GM19023 (cell line): ENCODE results near the gene LRRC4.

Source experiments
- ATAC-seq: cut with Tn5 transposase; IDR thresholded peaks from one replicate; pipeline ENCODE4 v1.9.1; 2021; ENCODE audit warnings: mild to moderate bottlenecking, moderate library complexity; ENCODE audit not compliant: unreplicated experiment

The LRRC4 gene

DNA sequence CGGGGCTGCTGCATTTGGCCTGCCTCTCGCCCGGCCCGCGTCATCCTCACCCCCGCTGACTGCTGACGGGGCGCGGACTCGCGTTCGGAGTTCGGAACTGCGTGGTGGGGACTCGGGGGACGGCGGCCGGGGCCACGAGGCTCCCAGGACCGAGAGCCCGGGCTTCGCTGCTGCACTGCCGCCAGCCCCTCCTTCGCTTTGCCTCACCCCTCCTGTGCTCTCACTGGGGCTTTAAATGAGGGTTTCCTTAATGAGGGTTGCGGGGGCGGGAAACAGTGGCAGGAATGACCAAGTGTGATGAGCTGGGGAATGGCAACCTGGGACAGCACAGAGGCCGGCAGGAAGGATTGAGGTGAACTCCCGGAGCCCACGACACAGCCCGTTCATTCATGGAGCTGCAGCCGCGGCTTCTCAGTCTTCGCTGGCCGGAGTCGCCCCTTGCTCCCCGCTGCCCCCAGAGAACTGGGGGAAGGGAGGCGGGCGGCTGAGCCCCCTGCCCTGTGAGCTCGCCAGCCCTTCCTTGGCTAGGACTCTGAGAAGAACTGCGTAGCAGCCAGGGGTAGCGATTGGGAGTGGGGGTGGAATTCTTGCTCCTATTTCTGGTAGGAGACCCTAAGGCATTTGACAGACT, 1.5 kb upstream of the LRRC4 start:
- ATAC-seq = no peak

DNA sequence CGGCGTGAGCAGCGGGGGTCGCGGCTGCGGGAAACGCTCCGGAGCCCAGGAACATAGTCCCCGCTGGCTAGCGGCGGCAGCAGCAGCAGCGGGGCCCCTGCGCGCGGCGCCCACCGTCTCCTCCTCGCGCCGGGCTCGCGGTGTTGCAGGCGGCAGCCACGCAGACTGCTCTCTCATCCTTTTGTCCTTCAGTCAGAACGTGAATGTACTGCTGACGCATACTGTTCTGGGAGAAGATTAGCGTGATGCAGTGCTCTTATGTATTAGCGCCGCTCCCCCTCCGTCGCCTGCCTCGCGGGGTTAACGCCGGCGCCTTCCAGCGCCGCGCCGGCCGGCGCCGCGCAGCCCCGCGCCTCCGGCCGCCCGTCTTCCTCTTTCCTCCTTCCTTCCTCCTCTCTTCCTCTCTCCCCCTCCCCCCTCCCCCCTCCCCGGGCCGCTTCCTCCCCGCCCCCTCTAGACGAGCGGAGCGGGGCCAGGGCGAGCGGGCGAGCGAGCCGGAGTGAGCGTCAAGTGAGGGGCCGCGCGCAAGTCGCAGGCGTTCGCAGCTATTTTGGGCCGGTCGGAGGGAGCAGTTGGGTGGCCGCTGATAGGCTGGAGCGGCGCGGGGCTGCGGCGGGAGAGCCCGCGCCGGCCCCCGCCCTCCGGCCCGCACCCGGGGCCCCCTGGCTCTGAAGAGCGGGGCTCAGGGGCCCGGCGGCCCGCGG, 816 bp upstream of the LRRC4 start:
- peak; percentile 54 for ATAC-seq

DNA sequence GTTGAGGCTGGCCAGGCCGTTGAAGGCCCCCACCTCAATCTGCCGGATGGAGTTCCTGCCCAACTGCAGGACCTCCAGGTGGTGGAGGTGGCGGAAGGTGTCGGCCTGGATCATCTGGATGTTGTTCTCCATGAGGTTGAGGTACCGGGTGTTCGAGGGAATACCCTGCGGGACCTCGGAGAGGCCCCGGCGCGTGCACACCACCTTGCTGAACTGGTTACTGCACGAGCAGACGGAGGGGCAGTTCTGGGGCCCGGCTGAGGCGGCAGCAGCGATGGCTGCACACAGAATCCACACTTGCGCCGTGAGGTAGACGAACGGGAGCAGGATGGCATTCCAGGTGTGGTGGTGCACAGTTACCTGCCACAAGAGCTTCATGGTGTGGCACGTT, 979 bp downstream of the LRRC4 start:
- no peak for ATAC-seq

DNA sequence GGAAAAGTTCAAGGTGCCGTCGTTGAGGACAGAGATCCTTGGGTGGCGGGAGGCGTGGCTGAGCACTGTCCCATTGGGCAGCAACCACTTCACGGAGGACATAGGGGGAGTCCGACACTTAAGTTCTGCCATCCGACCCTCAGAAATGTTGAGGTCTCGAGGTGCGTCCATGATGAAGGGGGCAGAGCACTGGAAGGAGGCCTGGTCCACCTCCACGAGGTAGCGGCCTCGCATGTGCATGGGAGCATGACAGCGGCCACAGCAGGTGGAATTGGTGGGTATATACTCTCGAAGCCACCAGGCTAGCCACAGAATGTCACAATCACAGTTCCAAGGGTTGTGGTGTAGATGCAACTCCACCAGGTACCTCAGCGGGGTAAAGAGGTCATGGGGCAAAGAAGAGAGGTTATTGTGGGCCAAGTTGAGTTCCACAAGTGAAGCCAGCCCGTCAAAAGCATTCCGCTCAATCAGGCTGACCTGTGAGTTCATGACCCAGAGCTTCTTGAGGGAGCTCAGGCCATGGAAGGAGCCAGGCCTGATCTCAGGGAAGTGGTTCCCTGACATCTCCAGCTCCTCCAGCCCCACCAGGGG, 1.7 kb downstream of the LRRC4 start:
- ATAC-seq = no peak

DNA sequence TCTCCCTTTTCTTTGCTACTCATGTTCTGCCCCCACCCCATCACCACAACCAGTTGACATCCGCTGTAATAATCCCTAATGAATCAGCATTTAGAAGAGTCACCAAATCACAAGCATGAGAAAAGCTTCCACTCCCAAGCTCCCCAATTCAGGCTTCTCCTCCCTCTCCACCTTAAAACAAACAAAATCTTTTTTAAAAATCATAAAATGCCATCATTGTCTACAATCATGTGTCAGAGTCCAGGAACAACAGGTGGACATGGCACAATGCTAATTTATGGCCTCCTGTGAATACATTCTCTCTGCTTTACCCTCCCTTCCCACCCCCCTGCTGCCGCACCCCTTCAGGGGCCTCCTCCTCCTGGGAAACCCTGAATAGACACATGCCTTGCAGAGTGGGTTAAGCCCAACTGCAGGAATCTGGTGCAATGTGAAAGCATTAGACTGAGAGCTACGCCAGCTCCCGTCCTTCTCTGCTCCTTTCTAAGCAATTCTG, 3.7 kb downstream of the LRRC4 start:
- no peak for ATAC-seq

DNA sequence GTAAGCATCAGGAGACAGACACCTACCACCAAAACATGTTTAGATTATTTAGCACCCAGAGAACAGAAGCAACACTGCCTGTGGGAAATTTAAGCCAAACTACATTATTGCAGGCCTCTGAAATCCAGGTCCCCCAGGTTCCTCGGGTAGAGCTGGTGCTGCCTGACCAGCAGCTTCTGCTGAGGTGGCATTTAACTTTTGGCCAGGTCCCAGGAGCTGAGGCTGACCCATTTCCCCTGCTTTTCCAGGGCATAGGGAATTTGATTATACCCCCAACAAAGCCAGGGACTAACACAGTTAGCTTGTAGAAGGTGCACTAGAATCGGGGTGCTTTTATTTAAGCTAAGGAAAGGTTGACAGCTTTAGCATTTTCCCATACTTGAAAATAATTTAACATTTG, 4.7 kb downstream of the LRRC4 start:
- no peak for ATAC-seq

DNA sequence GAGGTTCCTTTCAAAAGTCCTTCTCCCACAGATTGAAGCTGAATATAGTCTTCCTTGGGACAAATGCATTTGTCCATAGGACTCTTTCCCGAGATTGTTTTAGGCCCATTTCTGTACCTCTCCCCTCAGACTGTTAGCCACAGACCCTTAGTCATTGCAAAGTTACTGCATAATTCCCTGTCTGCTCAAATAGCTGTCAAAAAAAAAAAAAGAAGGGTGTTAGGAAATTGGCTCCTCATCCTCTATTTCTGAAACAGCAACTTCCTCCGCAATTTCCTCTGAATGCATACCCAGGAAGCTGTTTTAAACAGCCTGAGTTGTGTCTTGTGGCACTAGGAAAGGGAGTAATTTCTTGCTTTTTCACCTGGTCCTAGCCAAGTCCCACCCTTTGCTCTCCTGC, 5.4 kb downstream of the LRRC4 start:
- ATAC-seq = no peak

DNA sequence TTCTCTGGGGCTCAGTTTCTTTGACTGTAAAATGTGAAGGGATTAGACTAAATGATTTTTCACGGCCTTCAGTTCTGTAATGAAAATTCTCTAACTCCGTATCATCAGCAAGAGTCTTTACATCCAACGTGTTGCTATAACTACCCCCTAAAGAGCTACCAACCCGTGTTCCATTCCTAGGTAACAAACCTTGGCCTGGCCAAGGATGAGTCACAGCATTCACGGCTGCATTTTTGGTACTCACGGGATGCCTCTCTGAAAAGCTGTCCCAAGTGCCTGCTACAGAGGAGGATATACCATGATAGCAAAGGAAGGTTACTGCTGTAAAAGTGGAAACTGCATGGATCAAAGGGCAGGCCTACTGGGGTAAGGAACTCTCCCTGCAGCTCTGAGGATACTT, 5.9 kb downstream of the LRRC4 start:
- no peak for ATAC-seq

DNA sequence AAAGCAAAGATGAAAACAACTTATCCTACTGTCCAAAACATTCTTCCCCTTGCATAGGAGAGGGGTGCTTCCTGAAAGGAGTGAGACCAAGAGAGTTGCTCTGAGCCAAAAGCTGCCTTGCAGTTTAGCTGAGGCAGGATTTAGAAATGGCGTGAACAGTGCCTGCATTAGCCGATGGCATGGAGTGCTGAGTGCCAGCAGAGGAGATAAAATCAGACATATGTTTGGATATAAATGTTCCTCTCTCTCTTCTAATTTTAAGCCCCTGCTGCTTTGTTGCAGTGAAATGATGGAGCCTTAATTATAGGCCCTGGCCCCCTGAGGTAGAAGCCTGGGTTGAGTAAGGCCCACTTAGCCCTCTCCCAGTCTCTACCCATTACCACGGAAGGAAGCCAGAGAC, 7.1 kb downstream of the LRRC4 start:
- no peak for ATAC-seq

DNA sequence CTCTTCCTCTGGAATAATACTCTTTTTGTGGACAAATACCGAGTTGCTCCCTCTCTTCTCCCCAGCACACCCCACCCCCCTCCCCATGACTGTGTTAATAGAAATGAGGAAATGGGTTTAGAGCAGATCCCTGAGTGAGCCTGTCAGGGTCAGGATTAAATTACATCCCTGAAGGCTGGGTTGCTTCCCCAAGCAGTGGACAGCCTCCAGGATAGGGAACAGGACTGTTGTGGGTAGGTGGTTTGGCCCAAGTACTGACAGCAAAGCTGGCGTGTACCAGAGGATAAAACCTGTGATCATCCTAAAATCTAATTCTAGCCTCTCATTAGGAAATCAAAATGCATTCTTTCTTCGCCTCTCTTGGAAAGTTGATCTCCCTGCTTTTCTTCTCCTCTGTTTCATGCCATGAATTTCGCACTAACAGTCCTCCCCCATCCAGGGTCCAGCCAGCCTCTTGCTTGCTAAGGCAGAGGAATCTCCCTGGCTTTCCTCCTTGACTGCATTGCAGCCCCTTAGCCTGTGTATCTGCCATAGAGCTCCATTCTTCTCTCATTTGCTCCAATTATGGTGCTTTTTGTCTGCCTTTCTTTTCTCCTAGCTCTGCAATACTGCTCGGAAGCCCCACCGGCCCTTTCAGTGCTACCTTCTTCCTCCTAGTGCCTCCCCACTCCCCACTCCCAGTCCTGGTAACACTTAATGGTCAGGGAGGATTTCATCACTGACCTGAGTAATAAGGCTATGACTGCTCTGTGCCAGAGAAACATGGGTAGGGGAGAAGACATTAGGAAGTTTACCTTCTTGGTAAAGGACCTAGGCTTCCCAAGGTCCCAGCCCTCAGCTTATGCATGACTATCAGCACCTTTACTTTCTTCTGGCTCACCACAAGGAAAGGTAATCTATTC, 8.4 kb downstream of the LRRC4 start:
- ATAC-seq = no peak

DNA sequence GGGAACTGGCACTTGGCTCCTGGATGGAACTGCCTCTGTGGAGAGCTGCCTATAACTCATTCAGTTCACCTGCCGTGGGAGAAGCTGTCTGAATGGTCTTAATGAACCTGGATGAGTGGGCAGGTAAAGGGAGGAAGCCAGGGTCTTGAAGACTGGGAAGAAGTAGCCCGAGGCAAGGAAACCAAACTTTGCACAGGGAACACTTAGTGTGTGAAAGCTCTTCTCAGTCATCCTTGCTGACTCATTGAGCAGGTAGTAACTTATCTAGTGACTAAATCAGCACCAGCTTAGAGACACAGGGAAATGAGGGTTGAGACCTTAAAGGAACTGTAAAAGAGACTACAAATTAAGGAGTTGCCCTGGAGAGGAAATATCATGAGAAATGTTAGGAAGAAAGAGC, 9.9 kb downstream of the LRRC4 start:
- no peak for ATAC-seq

DNA sequence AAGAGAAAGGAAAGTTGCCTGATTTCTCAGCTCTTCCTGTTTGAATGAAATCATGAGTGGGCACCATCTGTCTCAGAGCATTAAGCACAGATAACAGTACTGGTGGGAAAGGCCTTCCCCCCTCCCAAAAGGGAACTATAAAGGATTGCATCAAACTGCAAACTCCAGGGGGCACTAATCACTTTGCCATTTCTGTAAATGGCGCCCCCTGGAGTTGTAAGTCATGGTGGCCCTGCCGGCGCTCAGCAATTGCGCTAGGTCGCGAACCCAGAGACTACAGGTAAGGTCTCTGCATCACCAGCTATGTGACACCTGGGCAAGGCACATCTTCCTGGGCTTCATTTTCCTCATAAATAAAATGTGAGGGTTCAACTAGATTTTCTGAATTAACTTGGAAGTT, 11.1 kb downstream of the LRRC4 start:
- no peak for ATAC-seq

DNA sequence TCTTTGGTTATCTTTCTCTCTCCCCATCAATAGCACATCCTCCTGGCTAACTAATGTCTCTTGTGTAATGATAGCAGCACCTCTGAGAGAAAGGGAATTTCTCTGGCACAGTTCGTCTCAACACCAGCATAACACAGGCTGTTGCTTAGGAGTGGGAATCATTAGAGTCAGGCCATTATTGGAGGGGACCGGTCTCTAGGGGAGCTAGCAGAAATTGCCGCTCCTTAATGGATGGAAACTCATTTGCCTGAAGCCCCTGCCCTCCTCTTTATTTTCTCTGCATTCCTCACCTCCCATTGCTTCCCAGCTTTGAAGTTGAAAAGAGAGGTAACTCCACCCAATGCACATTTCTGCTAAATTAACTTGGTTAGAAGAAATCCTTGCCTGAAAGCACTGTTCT, 11.9 kb downstream of the LRRC4 start:
- no peak for ATAC-seq

DNA sequence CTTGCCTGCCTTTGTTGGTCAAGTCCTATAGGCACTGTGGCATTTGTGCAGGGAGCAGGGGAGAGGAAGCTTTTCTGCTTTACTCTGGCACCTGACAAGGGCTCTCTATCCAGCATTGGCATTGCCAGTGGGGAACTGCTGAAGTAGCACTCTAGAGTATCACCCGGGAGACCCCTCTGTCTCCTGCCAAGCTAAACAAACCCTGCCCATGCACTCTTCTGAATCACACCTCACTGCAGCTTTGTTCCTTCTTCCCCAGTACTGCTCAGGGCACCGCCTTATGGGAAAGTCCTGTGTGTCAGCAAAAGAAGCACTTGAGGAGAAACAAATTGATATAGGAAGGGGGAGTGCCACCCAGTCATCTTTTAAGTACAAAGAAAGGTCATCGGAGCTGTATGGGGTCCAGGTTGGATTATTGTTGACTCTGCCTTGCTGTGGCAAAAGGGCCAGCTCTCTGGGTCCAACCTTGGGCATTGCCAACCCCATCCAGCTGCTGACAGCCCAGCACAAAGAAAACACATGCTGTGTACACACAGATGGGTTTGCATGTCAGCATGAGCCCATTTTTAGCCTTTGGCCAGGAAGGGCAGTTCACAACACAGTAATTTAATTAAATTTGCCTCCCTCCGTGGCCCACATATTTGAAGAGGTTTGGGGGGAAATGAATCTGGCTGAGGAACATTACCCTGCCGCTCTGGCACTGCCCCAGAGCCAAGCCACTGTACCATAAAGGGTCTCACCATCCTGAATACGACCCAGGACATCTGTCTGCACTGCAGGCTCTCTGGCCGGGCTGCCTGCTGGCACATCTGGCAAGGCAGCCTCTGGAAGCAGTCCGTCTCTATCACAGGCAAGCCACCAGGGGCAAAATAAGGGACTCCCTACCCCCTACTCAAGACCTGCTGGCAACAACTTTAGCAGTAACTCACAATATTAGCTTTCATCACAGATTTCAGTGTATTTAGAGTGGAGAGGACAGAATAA, 13.1 kb downstream of the LRRC4 start:
- ATAC-seq = no peak

DNA sequence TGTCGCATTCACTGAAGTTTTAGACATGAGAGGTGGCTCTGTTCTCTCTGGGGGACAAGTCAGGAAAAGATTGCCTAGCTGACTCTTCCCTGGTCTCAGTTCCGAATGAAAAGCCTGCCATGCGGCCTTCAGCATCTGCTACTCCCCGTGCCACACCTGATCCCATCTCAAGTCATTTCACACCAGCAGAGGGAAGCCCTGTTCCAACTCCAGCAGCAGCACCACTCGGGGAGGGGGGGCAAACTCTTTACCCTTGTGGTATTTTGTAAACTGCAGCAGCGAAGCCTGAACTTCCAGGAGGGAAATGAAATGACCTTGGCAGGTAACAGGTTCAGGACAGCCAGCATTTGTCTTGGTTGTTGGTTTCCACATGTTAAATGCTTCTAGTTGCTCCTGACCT, 13.8 kb downstream of the LRRC4 start:
- no peak for ATAC-seq

DNA sequence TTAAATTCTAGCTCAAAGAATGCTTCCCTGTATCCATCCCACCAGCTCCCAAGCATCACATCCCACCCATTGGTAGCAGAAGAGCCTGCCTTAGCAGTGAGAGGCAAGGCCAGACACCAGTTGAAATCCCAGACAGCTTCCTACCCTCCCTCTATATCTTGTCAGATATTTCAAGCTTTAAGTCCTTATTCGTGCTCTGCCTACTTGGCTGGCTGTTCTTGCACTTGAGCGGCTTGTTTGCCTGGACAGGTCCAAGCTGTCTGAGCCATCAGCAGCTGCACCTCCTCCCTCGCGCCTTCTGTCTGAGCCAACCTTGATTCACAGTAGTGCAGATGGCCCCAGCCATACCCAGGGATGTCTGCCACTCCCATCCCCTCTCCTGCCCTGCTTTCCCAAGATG, 16.4 kb downstream of the LRRC4 start:
- no peak for ATAC-seq

DNA sequence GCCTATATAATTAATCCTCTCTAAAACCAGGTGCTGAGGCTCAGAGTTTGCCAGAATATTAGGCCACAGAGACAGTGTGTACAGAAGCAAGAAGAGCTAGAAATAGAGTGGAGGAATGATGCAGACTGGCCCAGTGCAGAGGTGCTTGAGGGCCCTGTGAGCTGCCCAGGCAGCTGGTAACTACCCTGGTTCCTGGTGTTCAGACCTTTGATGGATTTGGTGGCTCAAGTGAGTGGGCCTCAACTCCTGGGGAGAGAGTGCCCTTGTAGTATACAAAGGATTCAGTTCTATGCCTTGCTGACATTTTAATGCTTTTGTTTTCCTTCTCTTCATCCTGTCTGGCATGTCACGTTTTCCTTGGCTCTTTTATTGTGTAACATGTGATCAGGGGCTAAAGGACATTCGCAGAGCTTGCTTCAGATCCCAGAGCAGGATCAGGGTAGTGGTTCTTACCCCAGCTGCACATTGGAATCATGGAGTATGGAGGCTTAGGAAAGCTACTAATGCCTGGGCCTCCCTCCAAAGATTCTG, 20.0 kb downstream of the LRRC4 start:
- no peak for ATAC-seq

DNA sequence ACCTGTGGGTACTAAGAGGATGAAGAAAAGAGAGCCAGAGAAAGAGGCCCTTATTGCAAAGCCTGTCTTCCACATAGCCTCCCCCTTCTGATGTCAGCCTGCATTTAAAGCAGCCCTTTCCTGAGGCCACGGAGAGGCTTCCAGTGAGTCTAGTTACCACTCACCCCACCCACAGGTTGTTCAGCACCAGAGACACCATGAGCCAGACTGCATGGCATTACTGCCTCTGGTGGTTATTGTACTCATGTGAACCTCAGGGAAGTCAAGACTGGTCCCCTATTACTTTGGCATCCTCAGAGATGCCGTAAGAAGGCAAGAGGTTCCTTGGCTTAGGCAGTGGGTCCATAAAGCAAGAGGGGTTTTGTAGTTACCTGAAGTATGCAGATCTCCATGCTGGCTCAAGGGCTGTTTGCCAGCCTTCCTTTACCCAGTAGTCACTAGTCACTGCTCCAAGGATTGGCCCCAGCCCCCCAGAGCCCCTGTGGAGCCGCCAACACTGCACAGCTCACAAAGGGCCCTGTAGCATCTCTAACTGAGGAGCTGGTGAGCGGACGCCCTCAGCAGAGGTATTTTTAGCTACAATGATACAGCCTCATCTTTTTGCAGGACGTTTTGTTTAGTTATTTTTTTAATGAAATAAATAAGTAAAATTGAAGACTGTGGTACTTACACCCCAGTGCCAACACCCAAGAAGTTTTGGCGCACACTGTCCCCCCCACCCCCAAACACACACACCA, 20.7 kb downstream of the LRRC4 start:
- no peak for ATAC-seq

DNA sequence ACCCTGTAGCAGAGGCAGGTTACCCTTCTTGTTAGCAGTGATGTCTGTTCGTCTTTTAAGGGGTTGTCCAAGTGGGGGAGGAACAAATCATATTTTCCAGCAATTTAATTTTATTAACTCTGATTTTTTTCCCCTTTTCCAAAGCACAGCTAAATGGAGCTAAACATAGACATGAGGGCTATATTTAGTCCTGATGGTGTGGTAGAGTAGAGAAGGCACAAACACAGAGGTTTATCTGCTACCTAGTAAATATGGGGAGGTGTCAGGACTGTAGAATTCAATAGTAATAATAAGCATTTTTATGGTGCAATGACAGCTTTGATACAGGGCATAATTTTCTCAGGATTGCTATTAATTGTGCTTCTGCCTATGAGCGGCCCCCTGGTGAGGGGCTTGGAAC, 22.5 kb downstream of the LRRC4 start:
- ATAC-seq = no peak
